NAMALWA (cell line): ENCODE measurements around the gene LCN1.
"Not testable (repeated sequence)": the region's sequence is repeated elsewhere in the genome, so short reads cannot be mapped to it uniquely, and the experiment has no call there.

Experiments
- DNase-seq: peaks from one replicate; pipeline ENCODE4 v3.0.0-alpha.2; 2015; ENCODE audit warnings: low spot score

LCN1 gene

DNA sequence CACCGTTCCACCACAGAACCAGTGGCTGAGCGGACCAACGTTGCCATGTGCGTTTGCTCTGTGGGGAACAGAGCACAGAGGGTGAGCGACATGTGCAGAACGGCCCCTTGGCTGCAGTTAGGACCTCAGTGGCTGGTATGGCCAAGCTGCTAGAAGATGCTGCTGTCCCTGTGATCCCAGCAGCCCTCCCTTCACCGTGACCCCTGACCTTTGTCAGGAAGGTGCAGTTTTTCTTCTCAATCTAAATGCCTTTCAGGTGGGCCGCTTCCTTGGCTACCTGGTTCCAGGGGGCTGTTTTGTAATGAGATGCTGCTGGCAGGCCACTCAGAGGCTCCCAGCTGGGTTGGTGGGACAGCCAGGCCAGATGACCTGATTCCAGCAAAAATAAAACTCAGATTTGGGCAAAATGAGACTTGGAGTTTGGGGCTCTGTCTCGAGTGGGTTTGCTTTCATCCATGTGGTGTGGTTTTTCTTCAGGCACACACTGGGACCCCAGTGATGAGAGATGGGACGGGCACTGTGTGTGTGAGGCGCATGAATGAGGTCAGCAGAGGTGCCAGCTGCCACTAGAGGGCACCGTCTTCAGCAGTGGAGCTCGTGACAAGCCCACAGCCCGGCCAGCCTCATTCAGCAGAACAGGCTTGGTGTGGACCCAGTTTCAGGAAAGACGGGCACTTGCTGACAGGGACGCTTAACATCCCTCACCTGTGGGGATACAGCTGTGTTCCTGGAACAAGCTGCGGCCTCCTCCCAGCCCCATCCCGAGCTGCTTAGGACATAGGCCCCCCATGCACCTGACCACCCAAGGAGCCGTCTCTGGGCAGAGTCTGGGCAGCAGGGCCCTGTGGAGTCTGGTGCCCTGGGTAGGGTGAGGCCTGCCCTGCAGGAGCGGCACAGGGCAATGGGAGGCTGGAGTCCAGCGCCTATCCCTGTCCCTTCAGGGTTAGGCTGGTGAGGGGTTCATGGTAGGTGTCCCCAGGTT, 16.7 kb upstream of the LCN1 start:
- DNase-seq: peak; percentile 64

DNA sequence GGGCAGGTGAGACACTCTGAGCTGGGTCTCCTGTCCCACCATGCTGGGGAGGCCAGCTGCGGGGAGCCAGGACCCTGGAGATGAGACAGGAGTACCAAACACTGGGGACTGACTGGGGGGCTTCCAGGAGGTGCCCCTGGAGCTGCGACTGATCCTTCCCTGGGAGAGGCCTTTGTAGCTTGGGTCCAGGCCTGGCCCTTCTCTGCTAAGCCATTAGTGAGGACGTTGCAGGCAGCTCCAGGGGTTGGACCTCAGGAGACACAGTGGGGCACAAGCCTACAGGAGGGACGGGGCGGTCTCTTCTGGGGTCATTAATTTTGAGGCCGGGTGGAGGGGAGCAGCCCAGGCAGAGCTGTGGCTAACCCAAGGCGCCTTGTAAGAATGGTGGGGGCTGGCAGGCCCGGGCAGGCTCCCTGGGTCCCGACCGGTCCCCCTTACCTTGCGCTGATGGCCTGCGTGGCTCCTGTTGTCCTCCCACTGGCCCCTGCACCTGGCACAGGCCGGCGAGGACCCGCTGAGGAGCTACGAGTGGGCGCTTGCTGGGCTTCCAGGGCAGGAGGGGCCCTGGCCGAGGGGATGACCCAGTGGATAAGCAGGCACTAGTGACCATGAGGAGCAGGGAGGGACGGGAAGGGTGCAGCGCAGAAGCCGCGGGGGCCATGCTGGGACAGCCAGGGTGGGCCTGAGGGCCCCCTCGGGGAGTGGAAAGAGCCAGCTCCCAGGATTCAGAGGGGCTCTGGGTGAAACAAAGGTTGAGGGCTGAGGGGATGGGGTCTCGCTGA, 15.6 kb upstream of the LCN1 start:
- no peak for DNase-seq

DNA sequence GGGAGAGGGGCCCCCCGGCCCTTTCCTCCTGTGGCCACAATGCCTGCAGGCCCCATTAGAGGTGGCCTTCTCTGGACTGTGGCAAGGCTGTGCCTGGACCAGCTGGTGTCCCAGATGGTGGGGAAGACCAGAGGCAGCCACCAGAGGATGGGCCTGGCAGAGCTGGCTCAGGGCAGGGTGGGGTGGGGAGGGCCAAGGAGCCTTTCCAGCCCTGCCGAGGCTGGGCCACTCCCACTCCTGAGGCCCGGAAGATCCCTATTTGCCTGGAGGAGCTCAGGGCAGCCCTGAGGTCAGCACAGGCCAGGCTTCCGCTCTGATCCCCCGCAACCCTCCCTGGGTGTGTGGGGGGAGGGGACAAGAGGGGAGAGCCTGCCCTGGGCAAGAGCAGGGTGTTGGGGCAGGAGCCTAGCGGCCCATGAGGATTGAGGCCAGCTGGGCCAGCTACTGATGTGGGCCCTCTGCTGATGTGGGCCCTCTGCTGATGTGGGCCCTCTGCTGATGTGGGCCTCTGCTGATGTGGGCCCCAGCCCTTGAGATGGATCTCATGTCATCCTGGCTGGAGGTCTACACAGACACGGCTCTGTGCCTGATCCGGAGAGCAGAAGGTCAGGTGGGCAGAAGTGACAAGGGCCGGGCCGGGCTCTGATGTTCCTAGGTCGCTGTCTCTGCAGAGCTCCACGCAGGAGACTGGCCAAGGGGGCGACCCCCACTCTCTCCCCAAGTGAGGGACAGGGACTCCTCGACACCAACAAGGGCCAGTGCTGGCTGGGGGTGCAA, 14.7 kb upstream of the LCN1 start:
- DNase-seq: no peak

DNA sequence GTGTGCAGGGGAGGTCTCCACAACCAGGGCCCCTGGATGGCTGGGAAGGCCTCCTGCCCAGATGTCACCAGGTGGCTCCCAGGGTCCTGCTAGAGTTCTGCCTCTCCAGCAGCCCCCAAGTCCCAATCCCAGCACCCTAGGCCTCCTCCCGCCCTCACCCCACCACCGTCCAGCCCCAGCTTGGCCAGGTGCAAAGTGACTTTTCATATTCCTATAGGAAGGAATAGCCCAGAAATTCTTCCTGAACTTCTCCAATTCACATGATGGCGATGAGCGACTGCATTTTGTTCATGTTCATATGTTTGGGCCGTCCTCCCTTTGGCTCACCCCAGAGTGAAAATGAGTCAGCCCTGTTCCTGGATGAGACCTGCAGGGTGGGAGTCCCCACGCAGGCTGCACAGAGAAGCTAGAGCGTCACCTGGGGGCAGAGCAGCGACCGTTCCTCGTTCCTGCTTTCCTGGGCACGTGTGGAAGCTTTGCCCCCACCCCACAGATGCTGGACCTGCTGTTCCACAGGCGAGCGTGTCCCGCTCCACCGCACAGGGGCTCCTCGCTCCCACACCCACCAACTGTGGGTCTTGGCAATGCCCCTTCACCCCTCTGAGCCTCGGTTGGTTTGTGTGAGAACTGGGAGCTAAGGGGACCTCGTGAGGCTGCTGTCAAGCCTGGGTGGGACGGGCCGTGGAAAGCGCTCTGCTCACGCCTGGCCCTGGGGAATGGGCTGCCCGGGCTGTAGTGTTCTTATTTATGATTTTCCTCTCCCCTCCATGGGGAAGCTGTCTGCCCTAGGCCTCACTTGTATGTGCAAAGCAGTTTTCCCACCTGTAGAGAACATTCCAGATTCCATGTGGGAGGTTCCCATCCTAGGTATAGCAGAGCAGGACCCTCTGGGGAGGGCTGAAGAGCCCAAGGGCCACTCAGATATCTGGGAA, 13.9 kb upstream of the LCN1 start:
- DNase-seq: no peak

DNA sequence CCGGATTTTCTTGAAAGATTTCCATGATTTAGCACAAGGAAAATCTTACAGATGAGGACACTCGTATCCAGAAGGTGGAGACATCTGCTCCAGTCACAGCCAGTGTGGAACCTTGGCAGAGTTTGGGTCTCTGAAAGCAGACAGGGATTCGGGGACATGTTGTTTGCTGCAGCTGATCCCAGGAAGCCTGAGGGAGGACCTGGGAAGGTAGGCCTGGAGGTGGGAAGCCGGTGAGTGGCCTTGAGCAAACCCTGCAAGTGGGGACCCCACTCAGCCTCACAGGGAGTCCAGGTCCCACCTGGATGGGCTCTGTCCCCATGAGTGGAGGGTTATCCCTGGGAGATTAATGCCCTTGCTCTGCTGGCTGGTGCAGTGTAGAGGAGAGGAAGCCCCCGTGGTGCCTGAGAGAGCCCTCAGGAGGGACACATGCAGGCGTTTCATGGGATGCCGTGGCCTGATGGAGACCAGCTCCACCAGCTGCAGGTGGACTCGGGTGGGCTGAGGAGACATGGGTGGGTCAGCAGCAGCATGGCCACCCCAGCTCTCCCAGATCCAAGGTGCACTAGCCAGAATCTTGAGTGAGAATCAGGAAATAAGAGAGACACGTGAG, 12.9 kb upstream of the LCN1 start:
- DNase-seq: no peak

DNA sequence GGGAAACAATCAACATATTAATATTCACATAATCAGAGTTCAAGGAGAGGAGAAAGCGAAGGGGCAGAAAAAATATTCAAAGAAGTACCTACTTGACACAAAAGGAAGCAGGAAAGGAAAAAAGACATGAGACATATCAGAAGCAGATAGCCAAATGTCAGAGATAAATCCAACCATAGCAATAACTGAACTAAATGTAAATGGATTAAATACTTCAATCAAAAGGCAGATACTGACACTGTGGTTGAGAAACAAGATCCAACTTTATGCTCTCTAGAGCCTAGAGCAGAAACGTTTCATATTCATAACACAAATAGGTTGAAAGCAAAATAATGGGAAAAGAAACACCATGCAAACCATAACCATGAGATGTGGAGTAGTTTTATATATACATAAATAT, 11.8 kb upstream of the LCN1 start:
- no peak for DNase-seq

DNA sequence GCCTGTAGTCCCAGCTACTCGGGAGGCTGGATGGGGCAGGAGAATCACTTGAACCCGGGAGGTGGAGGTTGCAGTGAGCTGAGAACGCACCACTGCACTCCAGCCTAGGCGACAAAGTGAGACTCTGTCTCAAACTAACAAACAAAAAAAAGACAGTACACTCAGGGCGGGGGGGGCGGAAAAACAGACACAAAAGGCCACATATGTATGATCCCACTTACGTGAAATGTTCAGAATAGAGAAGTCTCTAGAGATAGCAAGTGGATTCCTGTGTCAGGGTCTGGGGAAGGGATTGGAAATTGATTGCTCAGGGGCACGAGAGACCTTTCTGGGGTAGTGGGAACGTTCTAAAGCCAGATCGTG, 9.0 kb upstream of the LCN1 start:
- no peak for DNase-seq

DNA sequence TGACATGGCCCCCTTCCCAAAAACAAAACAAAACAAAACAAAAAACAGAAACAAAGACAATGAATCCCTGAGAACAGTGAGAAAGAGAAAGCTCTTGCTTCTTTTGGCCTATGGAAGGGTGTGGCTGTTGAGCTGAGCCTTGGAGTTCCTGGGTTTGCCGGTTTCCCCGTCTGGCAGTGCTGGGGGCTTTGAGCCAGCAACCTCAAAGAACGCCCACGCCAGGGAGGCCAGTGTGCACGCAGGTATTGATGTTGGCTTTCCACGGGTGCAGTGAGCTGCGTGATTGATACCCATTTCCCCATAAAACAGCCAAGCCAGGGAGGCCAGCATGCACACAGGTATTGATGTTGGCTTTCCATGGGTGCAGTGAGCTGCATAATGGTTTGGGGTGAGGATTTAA, 8.3 kb upstream of the LCN1 start:
- no peak for DNase-seq

DNA sequence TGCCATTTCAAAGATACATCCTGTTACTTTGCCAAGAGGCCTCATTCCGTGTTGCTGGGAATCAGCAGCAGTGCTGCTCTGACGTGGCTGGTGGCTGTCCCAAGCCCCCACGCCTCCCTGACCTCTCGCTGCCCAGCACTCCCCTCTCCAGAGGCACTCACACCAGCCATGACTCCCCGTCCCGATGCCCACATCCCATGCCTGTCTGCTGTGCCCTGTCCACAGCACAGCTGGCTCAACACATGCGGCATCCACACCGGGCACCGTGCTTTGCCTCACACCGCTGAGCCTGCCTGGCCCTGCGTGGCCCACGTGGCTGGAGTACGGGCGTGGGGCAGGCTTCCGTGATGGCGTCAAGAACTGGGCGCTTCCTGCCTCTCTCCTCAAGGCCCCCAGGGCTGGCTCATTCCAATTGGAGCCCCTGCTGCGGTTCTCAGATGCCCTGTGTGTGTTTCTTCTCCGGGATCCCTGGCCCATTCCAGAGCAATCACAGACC, 7.8 kb upstream of the LCN1 start:
- DNase-seq: no peak

DNA sequence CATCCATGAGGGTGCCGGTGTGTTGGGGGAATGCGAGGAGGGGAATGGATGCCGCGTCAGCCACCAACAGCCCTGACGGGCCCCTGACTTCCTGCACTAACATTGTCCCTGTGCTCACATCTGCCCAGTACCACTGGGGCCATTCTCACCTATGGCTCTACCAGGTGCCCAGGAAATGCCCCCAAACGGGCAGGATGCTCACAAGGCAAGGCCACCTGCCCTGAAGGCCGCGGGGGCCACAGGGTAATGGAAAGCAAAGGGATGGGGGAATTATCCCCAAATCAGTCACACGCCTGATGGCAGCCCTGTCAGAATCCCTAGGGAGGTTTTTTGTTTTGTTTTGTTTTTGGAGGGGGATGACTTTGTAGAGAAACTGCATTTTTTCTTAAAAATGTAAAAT, 7.3 kb upstream of the LCN1 start:
- DNase-seq: not testable (repeated sequence)

DNA sequence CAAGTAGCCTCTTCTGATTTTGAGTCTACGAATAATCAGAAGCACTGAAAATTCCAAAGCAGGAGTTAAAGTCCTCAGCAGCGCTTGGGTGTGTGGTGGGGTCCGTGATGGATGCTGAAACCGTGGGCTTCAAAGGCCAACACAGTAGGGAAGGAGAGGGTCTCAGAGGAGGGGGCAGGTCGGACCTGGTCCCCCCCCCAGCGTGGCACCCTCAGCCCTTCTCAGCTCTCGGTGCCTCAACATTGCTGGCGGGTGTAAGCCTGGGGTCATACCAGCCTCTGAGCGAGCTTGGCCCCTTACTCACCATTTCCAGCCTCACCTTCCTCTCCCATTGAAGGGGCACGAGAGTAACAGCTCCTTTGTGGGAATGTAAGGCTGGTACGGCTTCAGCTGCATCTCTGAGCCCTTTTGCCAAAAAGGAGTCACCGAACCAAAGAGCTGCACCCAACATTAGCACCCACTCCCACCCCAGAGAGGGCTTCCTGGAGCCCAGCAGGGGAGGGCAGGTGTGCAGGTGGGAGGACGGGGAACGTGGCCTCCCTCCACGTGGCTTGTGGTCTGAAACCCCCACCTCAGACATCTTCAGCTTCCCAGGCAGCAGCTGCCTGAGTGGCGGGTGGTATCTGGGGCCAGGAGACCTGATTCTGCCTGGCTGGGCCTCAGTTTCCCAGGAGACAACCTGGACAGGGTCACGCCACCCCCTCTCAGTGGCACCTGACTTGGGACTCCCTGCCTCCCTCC, 6.7 kb upstream of the LCN1 start:
- DNase-seq: no peak

DNA sequence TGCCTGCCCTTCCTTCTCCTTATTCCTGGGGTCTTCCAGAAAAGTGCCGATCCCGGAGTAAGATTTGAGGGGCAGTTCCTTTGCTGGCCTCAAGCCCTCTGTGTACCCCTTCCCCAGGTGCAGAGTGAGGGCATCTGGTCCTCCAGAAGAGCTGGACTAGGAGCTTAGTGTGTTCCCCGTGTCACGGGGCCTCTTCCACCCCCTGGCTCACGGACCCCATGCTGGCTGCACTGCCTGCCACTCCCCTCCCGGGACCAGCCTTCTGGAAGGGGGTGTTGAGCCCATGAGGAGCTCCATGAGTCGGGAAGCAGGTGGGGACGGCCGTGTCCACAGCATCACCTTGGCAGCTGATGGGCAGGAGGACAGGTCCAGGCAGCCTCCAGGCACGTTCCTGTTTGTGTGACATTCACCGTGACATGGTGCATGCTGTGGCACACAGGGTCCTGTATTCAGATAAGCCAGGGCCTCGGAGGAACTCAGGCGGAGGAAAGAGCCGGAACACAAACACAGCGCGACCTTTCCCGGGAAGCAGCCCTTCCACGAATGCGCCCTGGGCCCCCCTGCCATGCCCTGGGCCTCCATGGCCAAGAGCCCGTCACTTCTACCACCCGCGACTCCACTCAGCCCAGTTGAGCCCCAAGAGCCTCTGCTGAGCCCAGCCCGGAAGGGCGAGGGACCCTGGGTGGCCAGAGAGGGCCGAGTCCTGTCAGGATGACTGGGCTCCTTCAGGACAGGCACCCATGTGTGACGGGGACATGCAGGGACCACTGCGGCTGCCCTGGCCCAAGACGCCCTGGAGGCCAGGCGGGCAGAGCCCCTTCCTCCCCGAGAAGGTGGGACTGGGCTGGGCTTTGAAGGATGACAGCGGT, 5.9 kb upstream of the LCN1 start:
- no peak for DNase-seq

DNA sequence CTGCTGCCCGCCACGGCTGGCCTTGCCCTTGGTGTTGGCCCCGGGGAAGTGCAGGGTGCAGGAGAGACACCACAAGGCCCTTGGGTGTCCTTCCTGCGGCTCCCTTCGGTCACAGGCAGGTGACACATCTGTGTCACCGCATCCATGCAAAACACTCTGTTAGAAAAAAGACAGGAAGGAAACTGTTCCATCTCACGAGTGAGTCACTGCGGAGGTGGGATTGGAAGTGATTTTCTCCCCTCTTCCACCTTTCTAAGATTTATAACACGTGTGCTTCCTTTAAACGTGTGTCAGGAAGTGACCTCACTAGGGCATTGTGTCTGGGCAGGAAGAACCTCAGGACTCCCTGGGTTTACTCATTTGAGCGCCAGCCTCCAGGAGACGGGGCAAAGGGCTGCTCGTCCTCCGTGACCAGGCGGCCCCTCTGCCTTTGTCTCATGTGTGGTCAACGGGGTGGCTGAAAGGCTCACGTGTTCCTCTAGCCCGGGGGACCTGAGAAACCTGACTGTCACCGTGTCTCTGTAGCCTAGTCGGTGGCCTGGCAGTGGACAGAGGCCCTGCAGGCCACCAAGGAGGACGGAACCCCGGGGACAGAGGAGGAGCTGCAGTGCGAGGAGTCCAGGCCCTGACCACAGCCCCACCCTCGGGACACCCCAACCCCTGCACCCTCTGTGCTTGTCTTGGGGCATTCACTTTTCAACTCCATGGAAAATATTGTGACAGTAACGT, 4.9 kb upstream of the LCN1 start:
- no peak for DNase-seq

DNA sequence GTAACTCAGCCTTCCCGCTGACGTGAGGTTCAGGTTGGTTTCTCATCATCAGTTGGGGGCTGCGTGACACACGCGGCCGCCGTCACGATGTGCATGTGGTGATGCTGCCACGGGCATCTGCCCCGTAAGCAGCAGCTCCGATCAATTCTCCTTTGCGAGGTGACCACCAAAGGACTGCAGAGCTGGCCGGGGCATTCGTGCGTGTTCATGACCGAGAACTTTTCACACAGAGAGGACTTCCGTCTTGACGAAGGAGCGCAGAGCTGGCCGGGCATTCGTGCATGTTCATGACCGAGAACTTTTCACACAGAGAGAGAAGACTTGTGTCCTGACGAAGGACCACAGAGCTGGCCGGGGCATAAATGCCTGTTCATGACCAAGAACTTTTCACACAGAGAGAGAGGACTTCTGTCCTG, 3.8 kb upstream of the LCN1 start:
- no peak for DNase-seq

DNA sequence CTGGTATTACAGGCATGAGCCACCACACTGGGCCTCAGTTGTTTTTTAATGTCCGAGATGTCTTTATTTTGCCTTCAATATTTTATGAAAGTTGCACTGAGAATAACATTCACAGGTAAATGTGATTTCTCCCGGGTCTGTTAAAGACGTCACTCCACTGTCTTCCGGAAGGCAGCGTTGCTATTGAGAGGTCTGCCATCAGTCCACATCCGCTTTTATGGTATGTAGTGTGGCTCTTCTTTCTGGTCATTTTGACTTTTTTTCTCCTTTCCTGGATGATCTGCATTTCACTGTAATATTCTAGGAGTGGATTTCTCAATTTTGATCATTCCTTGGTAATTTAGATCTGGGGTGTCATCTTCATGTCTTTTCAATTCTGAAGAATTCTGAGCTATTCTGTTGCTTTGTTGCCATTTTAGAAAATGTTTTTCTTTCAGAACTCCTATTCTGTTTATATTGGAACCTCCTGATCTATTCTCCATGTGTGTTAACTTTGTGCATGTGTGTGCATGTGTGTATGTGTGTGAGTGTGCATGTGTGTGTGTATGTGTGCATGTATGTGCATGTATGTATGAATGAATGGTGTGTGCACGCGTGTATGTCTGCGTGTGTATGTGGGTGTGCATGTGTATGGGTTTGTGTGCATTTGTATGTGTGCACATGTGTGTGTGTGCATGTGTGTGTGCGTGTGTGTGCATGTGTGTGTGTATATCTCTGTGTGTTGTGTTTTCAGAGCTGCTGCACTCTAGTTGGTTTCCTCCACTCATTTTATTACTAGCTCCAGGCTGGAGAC, 1.9 kb upstream of the LCN1 start:
- no peak for DNase-seq

DNA sequence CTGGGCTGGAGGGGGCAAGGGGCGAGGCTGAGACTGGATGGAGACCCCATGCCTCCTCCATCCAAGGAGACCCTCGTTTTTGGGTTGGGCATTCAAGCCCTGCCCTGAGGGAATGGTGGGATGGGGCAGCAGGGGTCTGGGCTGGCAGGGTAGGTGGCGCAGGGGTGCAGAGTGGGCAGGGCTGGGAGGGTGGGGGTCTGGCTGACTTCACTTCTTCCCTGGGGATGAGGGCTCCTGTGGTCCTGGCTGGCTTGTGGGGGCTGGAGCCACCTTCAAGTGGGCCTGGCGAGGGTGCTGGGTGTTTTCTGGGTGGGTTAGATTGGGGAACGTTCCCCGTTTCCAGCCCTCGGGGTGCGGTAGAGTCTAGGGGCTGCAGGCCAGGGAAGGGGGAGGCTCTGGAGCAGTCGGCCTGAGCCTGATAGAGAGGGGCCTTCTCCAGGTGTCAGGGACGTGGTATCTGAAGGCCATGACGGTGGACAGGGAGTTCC, 412 bp downstream of the LCN1 start:
- DNase-seq: no peak

DNA sequence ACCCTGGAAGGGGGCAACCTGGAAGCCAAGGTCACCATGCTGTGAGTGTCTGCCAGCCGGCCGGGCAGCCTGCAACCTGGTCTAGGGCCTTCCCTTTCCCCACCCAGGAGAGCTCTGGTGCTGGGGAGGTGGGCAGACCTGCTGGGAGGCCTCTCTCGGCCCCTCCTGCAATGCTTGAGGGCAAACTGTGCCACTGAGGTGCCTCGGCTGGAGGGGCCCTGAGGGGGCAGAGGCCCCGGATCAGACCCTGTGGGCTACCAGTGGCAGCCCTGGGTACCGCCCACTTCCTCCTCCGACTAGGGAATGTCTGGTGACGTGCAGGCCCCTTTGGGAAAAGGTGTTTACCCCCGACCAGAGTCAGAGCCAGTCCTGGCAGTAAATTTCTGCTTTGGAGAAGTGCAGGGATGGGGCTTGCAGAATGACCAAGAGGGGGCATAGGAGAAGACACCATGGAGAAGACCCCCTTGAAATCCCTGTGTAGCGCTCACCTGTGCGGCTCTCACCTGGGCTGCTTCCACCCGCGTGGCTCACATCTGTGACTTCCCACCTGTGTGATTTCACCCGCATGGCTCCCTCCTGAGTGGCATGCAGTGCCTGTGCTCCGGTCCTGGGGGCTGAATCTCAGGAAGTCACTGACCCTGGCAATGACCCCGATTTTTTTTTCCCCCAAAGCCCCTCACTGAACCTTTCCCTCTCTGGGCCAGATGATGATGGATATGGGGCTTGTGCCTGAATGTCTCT, 1.1 kb downstream of the LCN1 start:
- DNase-seq: no peak
